ENCODE data around the gene MUC6.

The MUC6 gene, protein sequence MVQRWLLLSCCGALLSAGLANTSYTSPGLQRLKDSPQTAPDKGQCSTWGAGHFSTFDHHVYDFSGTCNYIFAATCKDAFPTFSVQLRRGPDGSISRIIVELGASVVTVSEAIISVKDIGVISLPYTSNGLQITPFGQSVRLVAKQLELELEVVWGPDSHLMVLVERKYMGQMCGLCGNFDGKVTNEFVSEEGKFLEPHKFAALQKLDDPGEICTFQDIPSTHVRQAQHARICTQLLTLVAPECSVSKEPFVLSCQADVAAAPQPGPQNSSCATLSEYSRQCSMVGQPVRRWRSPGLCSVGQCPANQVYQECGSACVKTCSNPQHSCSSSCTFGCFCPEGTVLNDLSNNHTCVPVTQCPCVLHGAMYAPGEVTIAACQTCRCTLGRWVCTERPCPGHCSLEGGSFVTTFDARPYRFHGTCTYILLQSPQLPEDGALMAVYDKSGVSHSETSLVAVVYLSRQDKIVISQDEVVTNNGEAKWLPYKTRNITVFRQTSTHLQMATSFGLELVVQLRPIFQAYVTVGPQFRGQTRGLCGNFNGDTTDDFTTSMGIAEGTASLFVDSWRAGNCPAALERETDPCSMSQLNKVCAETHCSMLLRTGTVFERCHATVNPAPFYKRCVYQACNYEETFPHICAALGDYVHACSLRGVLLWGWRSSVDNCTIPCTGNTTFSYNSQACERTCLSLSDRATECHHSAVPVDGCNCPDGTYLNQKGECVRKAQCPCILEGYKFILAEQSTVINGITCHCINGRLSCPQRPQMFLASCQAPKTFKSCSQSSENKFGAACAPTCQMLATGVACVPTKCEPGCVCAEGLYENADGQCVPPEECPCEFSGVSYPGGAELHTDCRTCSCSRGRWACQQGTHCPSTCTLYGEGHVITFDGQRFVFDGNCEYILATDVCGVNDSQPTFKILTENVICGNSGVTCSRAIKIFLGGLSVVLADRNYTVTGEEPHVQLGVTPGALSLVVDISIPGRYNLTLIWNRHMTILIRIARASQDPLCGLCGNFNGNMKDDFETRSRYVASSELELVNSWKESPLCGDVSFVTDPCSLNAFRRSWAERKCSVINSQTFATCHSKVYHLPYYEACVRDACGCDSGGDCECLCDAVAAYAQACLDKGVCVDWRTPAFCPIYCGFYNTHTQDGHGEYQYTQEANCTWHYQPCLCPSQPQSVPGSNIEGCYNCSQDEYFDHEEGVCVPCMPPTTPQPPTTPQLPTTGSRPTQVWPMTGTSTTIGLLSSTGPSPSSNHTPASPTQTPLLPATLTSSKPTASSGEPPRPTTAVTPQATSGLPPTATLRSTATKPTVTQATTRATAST (N-terminal part only)

GRCh38 chr11:1036303-1036923, at the start of gene MUC6:
MUC6 (minus strand) TSS chr11:1036718; CDS start chr11:1036655, 63 bp downstream.
- H3K4me3 ChIP-seq (ENCODE audit: low read length), result no peak within 1 kb of the TSS
- H3K9ac ChIP-seq (ENCODE audit: low read length), result no peak within 1 kb of the TSS
- no peaks in the 10 kb centered on the region for H3K36me3 ChIP-seq (ENCODE audit: control insufficient read depth, insufficient read depth, low read length)
- H3K4me1 ChIP-seq (ENCODE audit: control insufficient read depth, insufficient read depth, low read length), result no peaks in the 10 kb centered on the region
- H3K27ac ChIP-seq (ENCODE audit: low read depth, low read length), result no peak within 1 kb of the TSS
- no peaks in the 10 kb centered on the region for H3K27me3 ChIP-seq (ENCODE audit: control insufficient read depth, insufficient read depth, low read length)

GRCh38 chr11:1085440-1086170, 49.1 kb upstream of the MUC6 start:
- Histone ChIP-seq H3K9ac (ENCODE audit: low read length) (no peak overlapping the region), H3K4me1 (ENCODE audit: control insufficient read depth, insufficient read depth, low read length) (no peaks in the 10 kb centered on the region), H3K27ac (ENCODE audit: low read depth, low read length) (no peak overlapping the region), H3K27me3 (ENCODE audit: control insufficient read depth, insufficient read depth, low read length) (peaks cover 2% of the 10 kb centered on the region), H3K36me3 (ENCODE audit: control insufficient read depth, insufficient read depth, low read length) (no peaks in the 10 kb centered on the region), H3K4me3 (ENCODE audit: low read length) (no peak overlapping the region)

DNA sequence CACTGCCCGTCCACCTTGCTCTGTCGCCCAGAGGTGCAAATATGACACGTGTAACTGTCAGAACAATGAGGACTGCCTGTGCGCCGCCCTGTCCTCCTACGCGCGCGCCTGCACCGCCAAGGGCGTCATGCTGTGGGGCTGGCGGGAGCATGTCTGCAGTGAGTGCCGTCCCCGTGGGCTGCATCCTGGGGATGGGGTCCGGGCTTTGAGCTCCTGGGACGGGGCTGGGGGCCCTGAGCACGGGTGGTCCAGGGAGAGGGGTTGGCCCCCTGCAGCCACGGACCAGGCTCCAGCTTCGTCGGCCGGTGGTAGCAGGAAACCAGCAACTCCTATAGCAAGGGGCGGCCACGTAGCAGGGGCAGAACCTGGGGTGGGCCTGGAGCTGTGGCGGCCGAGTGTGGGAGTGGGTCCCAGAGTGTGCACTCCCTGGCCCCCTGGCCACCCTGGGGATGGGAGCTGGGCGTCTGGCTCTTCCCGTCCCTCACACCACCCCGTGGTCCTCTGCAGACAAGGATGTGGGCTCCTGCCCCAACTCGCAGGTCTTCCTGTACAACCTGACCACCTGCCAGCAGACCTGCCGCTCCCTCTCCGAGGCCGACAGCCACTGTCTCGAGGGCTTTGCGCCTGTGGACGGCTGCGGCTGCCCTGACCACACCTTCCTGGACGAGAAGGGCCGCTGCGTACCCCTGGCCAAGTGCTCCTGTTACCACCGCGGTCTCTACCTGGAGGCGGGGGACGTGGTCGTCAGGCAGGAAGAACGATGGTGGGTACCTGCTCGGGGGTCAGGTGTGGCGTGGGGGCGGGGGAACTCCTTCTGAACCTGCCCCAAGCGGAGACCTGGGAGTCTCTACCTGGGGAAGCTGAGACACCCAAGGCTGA, 48.3 kb upstream of the MUC6 start:
- H3K4me1 ChIP-seq (ENCODE audit: control insufficient read depth, insufficient read depth, low read length), result no peaks in the 10 kb centered on the region
- no peaks in the 10 kb centered on the region for H3K36me3 ChIP-seq (ENCODE audit: control insufficient read depth, insufficient read depth, low read length)
- no peak overlapping the region for H3K27ac ChIP-seq (ENCODE audit: low read depth, low read length)
- H3K27me3 ChIP-seq (ENCODE audit: control insufficient read depth, insufficient read depth, low read length), result peaks cover 2% of the 10 kb centered on the region
- H3K9ac ChIP-seq (ENCODE audit: low read length), result no peak overlapping the region
- no peak overlapping the region for H3K4me3 ChIP-seq (ENCODE audit: low read length)

- Histone ChIP-seq H3K27ac (ENCODE audit: low read depth, low read length) (no peak overlapping the region), H3K36me3 (ENCODE audit: control insufficient read depth, insufficient read depth, low read length) (no peaks in the 10 kb centered on the region), H3K27me3 (ENCODE audit: control insufficient read depth, insufficient read depth, low read length) (peaks cover 2% of the 10 kb centered on the region), H3K4me3 (ENCODE audit: low read length) (no peak overlapping the region), H3K4me1 (ENCODE audit: control insufficient read depth, insufficient read depth, low read length) (no peaks in the 10 kb centered on the region), H3K9ac (ENCODE audit: low read length) (no peak overlapping the region)
Observed at GRCh38 chr11:1083621-1084551, 47.4 kb upstream of the MUC6 start.

- Histone ChIP-seq H3K27me3 (ENCODE audit: control insufficient read depth, insufficient read depth, low read length) (peaks cover 2% of the 10 kb centered on the region), H3K36me3 (ENCODE audit: control insufficient read depth, insufficient read depth, low read length) (no peaks in the 10 kb centered on the region), H3K27ac (ENCODE audit: low read depth, low read length) (no peak overlapping the region)
Observed at GRCh38 chr11:1082728-1083620, 46.5 kb upstream of the MUC6 start.

DNA sequence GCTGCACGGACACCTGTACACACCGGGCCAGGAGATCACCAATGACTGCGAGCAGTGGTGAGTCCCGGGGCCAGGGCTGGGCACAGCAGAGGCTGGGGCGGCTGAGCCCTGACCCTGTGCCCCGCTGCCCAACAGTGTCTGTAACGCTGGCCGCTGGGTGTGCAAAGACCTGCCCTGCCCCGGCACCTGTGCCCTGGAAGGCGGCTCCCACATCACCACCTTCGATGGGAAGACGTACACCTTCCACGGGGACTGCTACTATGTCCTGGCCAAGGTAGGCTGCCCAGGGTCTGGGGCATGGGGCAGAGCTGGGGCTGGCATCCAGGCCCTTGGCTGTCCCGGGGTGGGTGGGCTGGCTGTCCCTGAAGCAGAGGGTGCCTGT, 45.8 kb upstream of the MUC6 start:
- no peak overlapping the region for H3K9ac ChIP-seq (ENCODE audit: low read length)
- peaks cover 2% of the 10 kb centered on the region for H3K27me3 ChIP-seq (ENCODE audit: control insufficient read depth, insufficient read depth, low read length)
- no peaks in the 10 kb centered on the region for H3K4me1 ChIP-seq (ENCODE audit: control insufficient read depth, insufficient read depth, low read length)
- H3K36me3 ChIP-seq (ENCODE audit: control insufficient read depth, insufficient read depth, low read length), result no peaks in the 10 kb centered on the region
- H3K27ac ChIP-seq (ENCODE audit: low read depth, low read length), result no peak overlapping the region
- H3K4me3 ChIP-seq (ENCODE audit: low read length), result no peak overlapping the region

More at GRCh38 chr11:1082728-1083620, 46.5 kb upstream of the MUC6 start:
- H3K4me1 ChIP-seq (ENCODE audit: control insufficient read depth, insufficient read depth, low read length), result no peaks in the 10 kb centered on the region
- H3K4me3 ChIP-seq (ENCODE audit: low read length), result no peak overlapping the region
- no peak overlapping the region for H3K9ac ChIP-seq (ENCODE audit: low read length)

DNA sequence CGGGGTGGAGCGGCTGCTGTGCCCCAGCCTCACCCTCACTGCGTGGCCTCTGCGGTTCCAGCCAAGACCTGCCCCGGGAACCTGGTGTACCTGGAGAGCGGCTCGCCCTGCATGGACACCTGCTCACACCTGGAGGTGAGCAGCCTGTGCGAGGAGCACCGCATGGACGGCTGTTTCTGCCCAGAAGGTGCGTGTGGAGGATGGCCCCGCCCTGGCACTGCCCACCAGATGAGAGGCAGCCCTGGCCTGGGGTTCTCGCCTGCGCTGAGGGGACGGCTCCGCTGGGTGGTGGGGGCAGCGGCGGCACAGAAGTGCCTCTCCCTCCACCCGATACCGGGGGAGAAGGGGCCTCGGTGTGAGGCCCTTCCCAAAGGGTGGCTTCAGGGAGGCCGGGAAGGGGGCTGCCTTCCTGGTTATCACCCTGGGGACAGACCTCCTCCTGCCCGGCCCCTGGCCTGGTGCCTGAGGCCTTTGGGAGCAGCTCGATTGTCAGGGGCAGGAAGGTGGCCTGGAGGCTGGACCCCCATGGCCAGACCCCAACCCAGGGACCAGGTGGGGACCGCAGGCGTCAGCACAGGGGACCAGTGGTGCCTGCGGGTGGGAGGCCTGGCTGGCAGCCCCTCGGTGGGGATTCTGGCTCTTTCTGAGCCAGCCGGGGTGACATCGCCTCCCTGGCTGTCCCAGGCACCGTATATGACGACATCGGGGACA, 45.2 kb upstream of the MUC6 start:
- H3K27me3 ChIP-seq (ENCODE audit: control insufficient read depth, insufficient read depth, low read length), result peaks cover 2% of the 10 kb centered on the region
- H3K9ac ChIP-seq (ENCODE audit: low read length), result no peak overlapping the region
- H3K4me1 ChIP-seq (ENCODE audit: control insufficient read depth, insufficient read depth, low read length), result no peaks in the 10 kb centered on the region
- H3K4me3 ChIP-seq (ENCODE audit: low read length), result no peak overlapping the region
- no peaks in the 10 kb centered on the region for H3K36me3 ChIP-seq (ENCODE audit: control insufficient read depth, insufficient read depth, low read length)
- no peak overlapping the region for H3K27ac ChIP-seq (ENCODE audit: low read depth, low read length)

DNA sequence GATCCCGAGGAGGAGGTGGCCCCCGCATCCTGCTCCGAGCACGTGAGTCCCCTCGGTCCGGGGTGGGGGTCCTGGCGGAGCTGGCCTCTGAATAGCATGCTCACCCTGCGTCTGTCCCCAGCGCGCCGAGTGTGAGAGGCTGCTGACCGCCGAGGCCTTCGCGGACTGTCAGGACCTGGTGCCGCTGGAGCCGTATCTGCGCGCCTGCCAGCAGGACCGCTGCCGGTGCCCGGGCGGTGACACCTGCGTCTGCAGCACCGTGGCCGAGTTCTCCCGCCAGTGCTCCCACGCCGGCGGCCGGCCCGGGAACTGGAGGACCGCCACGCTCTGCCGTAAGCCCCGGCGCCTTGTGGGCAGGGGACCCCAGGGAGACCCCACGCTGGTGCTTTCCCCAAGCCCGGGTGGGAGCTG, 41.7 kb upstream of the MUC6 start:
- Histone ChIP-seq H3K4me1 (ENCODE audit: control insufficient read depth, insufficient read depth, low read length) (no peaks in the 10 kb centered on the region), H3K36me3 (ENCODE audit: control insufficient read depth, insufficient read depth, low read length) (no peaks in the 10 kb centered on the region), H3K27ac (ENCODE audit: low read depth, low read length) (no peak overlapping the region), H3K9ac (ENCODE audit: low read length) (no peak overlapping the region), H3K27me3 (ENCODE audit: control insufficient read depth, insufficient read depth, low read length) (no peaks in the 10 kb centered on the region), H3K4me3 (ENCODE audit: low read length) (peak overlapping the region; percentile 15)

- Histone ChIP-seq H3K4me3 (ENCODE audit: low read length) (peak overlapping the region; percentile 15), H3K4me1 (ENCODE audit: control insufficient read depth, insufficient read depth, low read length) (no peaks in the 10 kb centered on the region), H3K27ac (ENCODE audit: low read depth, low read length) (no peak overlapping the region)
Observed at GRCh38 chr11:1077417-1078119, 41.0 kb upstream of the MUC6 start.

More at GRCh38 chr11:1077417-1078119, 41.0 kb upstream of the MUC6 start:
- Histone ChIP-seq H3K27me3 (ENCODE audit: control insufficient read depth, insufficient read depth, low read length) (no peaks in the 10 kb centered on the region), H3K36me3 (ENCODE audit: control insufficient read depth, insufficient read depth, low read length) (no peaks in the 10 kb centered on the region), H3K9ac (ENCODE audit: low read length) (no peak overlapping the region)

All from rectal smooth muscle tissue (tissue), 1 donor.